ENCODE results near the gene FANCB.
A peak's percentile ranks its signal among the peaks of the same experiment; 100 is the strongest.

FANCB gene

DNA sequence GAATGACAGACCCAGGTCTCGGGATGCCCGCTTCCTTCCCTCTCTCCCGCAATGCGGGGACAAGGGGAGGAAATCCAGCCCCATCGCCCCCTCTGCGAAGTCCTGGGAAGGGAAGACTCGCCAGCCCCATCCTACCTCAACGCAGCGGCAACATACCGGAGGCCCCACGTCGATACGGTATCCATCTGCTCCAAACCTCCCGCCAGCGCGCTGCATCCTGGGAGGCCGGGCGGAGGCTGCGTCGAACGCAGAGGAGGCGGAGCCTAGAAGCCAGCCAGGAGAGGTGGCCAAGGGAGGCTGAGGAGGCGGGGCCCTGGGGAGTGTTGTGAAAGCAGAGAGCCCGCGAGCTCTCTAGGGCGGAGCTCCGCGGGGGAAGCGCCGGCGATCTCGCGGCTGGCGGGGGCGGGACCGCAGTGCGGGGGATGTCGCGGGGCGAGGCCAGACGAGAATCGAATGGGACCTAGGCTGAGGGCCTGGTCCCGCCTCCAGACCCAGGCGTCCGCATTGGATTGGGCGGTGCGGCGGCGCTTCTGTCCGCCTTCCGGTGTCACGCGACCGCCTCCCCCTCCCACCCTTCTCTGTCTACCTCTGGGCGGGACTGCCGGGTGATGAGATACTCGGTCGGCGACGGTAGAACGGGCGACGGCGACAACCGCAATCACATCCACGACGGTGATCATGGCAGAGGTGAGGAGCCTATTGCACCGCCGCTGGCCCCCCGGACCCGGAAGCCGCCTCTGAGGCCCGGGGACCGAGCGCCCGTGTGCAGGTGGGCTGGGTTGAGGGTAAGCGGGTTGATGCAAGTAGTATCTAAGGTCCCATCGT is at the start of gene FANCB, which contains the start of gene MOSPD2:
Gene FANCB (minus strand): TSS at position 219 of the 825 bp plus-strand sequence. CDS start 7,559 bp downstream, outside the sequence.
Gene MOSPD2 (plus strand): TSS at position 571 of the 825 bp plus-strand sequence. CDS start 108 bp downstream, at position 679.
- peak; percentile 99 for DNase-seq

DNA sequence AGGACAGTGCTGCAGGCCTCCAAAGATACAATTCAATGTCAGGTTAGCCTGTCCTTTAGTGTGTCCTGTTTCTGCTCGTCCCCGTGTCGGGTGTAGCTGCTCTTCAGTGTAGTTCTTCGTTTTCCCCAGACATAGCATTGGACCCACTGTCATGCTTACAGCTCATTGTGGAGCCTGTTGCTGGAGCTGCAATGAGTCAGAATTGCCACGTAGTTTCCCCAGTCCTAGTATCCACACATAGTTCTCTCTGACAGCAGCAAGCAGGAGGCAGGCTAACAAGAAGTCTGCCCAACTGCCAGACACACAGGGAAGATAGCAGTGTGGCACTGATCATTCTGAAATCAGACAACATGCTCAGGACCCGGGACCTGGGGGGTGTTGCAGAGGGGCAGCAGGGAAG is 49.6 kb upstream of the FANCB start:
- DNase-seq = no peak

GRCh38 chrX:14920196-14920595 is 47.3 kb upstream of the FANCB start:
- DNase-seq = no peak

DNA sequence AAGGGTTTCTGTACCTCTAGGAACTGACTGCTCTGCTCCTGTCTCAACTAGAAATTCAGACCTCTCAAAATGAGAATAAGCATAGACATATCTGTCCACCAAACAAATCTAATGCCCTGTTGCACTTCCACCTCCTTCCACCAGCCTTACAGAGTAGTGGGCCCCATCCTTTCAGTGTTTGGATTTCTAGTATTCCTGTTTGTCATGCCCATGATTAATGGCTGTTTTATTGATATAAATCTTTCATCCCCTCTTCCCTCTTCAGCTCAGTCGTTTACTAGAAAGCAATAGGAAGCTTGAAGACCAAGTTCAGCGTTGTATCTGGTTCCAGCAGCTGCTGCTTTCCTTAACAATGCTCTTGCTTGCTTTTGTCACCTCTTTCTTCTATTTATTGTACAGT is 46.5 kb upstream of the FANCB start:
- no peak for DNase-seq

DNA sequence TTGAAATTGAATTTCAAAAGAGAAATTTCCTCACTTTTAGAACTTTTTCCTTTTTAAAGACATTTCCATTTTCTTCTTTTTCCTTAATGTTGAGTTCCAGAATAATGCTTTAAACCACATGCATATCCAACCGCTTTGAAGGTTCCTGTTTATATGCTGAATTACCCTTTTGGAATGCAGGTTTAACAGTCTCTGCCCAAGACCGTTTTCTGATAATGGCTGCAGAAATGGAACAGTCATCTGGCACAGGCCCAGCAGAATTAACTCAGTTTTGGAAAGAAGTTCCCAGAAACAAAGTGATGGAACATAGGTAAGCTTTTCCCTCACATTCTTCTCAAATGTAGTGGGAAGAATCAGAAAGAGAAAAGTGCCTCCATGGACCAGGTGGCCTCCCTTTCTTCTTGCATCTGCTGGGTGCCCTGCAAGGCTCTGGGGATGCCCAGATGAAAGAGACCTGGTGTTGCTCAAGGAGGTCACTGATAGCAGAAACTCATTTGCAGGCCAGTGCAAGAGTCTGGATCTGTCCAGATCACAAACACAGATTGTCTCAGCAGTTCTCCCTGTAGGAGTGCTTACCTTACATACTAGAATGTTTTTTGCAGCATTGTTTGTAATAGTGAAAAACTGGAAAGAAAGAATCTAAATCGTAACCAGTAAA is 43.3 kb upstream of the FANCB start:
- no peak for DNase-seq

GRCh38 chrX:14915596-14915995 is 42.7 kb upstream of the FANCB start:
- no peak for DNase-seq

DNA sequence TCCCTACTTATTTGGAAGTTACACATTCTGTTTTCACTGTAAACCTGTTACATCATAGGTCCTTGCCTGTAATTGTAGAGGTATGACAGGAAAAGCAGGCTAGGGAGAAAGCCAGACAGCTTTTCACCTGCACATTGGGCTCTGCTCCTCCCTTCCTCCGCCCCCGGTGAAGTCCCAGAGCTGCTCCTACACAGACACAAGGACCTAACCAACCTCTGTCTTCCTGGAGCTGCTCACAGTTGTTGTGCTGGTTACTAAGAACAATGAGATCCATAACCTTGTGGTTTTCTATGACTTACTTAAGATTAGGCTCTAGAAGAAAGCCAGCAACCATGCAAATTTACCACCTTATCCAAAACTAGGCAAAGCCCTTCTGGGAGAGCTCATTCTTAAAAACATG is 40.4 kb upstream of the FANCB start:
- no peak for DNase-seq

DNA sequence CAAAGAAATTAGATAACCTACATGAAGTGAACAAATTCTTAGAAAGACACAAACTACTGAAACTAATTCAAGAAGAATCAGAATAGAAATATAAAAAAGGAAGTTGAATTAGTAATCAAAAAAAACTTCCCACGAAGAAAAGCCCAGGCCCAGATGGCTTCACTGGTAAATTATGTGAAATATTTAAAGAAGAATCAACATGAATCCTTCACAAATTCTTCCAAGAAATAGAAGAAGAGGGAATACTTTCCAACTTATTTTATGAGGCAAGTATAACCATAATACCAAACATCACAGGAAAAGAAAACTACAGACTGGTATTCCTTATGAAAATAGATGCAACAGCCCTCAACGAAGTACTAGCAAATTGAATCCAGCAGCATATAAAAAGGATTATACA is 31.0 kb upstream of the FANCB start:
- DNase-seq = no peak

GRCh38 chrX:14902537-14902936 is 29.7 kb upstream of the FANCB start:
- no peak for DNase-seq

- DNase-seq = no peak
Measured at GRCh38 chrX:14899607-14900006, 26.7 kb upstream of the FANCB start.

DNA sequence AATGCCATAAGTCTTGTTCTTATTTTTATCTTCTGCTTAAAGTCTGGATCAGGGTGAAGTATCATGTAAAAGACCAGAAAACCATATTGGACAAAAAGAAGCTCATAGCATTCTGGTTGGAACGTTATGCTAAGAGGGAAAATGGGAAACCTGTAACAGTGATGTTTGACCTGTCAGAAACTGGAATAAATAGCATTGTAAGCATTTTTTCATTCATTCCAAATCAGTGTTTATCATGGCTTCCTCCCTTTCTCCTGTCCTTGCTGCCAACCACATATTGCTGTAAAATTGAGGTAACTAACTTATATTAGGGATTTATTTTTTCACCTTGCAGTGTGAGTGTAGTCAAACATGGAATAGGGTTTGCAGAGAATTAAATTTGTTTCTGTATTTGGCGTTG is 24.2 kb upstream of the FANCB start:
- no peak for DNase-seq

DNA sequence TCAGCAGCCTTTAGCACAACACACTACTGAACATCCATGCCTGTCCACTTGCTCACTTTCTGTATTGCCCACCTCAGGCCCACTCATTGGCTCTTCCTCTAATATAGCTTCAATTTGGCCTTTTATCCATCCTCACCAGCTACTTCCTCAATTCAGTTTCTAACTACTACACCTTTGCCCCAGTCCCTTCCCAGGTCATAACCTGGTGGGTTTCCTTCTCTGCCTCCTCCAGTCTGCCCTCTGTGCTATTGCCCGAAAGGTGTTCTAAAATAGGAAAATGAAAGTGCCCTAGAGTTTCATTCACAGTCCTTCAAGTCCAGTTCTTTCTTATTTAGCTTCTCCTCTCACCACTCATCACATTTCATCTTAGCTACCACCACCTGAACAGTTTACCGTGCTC is 23.4 kb upstream of the FANCB start:
- no peak for DNase-seq

DNA sequence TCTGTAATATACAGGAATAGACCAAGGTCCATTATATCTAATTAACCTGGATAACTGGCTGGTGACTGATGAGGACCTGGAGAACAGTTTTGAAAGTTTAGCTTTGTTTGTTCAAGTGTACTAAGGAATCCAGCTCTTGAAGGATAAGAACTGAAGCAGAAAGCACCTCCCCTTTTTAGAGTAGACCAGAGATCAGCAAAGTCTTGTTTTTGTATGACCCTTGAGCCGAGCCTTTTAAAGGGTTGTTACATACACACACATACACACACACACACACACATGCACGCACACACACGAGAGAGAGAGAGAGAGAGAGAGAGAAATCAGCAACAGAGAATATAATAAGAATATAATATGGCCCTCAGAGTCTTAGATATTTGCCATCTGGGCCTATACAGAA is 13.4 kb upstream of the FANCB start:
- DNase-seq = no peak

DNA sequence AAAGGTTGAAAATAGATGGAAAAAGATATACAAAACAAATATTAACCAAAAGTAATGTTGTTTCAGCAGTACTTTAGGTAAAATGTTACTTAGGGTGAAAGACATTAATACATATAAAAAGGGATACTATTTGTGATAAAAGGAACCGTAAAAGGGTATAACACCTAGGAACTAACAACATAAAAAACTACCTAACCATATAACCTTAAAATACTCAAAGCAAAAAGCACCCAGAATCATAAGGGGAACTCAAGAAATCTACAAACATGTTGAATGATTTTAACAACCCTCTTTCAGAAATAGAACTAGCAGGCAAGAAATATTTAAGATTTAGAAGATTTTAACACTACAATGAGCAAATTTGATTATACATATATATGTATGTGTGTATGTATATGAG is 11.8 kb upstream of the FANCB start:
- no peak for DNase-seq

GRCh38 chrX:14883826-14884225 is 11.0 kb upstream of the FANCB start:
- DNase-seq = no peak

- DNase-seq = no peak
Measured at GRCh38 chrX:14875624-14876023, 2.8 kb upstream of the FANCB start.

GRCh38 chrX:14873676-14874049 is 794 bp upstream of the FANCB start:
- DNase-seq = peak; percentile 0

DNA sequence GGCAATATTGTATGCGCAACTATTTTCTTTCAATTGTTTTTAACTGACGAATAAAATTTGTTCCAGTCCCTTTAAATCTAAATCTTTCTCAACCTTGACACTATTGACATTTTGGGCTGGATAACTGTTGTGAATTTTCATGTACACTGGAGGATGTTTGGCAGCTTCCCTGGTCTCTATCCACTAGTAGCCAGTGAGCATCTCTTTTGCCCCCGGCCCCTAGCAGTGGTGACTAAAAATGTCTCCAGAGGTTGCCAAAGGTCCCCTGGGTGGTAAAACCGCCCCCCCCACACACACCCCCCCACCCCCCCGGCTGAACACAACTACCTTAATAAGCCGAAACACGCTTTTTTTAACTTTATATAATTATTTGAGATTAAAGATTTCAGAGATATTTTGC is 514 bp downstream of the FANCB start:
- DNase-seq = no peak

DNA sequence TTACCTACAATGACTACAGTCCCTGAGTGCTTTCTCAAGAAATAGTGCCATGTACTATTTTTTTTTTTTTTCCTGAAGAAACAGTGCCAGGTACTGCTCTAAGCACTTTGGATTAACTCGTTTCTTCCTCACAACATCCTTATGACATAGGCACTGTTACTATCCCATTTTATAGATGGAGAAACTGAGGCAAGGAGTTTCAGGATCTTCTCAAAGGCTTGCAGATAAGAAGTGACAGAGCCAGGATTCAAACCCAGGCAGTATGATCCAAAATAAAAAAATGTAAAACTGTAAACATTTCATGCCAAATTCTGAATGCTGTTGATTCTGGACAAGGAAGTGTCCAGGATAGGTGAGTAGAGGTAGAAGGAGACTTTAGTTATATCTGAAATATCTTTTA is 1.1 kb downstream of the FANCB start:
- DNase-seq = no peak

- no peak for DNase-seq
Measured at GRCh38 chrX:14865201-14865600, 7.7 kb downstream of the FANCB start.

DNA sequence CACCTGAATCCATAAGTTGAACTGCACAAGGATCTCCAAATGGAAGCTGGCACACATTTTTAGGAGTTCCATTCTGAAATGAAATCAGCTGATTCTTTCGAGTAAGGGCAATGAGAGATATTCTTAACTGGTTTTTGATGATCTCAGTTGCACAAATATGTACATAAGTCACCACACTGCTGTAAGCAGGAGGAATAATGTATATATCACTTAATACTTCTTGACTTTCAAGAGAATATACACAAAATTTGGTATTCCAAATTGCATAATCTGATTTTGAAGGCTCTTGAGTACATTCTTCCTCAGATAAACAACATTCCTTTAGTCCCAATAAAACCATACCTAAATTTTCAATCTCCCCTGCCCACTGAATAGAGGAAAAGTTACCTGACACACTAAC is 8.2 kb downstream of the FANCB start:
- DNase-seq = no peak

DNA sequence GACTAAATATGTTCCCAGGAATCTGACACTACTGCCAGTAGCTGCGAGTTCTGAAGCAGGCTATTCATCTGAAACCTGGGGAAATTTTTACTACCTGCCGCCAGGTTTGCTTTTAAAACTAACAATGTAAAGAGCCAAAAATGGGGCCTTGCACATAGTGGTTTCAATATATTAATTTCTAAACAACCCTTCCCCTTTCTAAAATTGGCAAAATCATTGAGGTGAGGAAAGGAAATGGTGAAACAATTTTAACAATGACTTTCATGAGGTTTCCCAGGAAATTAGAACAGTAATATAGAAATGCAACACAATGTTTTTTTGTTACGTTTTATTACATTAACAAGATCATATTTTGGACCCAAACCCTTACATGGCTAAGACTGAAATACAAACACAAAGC is 21.3 kb downstream of the FANCB start:
- no peak for DNase-seq

DNA sequence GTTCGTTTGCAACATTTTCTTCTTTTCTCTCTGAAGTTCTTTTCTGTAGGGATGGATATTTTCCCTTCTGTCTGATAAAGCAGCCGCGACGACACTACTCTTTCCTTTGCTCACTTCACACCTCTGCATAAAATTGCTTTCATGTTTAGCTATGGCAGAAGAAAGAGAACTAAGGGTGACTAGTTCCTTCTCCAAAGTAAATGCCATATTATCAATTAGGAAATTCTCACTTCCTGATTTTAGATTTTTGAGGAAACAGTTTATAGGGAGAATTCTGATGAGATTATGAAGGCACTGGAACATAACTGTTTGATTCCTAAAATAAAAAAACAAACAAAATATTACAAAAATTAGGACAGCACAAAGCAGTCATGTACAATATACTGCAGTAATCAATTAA is 29.2 kb downstream of the FANCB start:
- no peak for DNase-seq

GRCh38 chrX:14837155-14837554 is 35.7 kb downstream of the FANCB start:
- DNase-seq = no peak

- DNase-seq = no peak
Measured at GRCh38 chrX:14832586-14832985, 40.3 kb downstream of the FANCB start.
